ENCODE results near the gene POTEH.
"Not testable (repeated sequence)": the region's sequence is repeated elsewhere in the genome, so short reads cannot be mapped to it uniquely, and the experiment has no call there.

POTEH gene

GRCh38 chr22:15689749-15690125 lies at the start of gene POTEH:
TSS of gene POTEH (plus strand) at chr22:15690026. CDS start at chr22:15690078, 52 bp downstream.
- not testable (repeated sequence) for DNase-seq (ENCODE audit: low read depth)

- DNase-seq (ENCODE audit: low read depth) = not testable (repeated sequence)
These were observed 47.5 kb upstream of the POTEH start for GRCh38 chr22:15642288-15642861.

- not testable (repeated sequence) for DNase-seq (ENCODE audit: low read depth)
These were observed 37.9 kb upstream of the POTEH start for GRCh38 chr22:15651954-15652353.

- DNase-seq (ENCODE audit: low read depth) = not testable (repeated sequence)
These were observed 37.1 kb upstream of the POTEH start for GRCh38 chr22:15652738-15653137.

- not testable (repeated sequence) for DNase-seq (ENCODE audit: low read depth)
These were observed 36.6 kb upstream of the POTEH start for GRCh38 chr22:15653241-15653640.

GRCh38 chr22:15661102-15661501 lies 28.7 kb upstream of the POTEH start:
- not testable (repeated sequence) for DNase-seq (ENCODE audit: low read depth)

- not testable (repeated sequence) for DNase-seq (ENCODE audit: low read depth)
These were observed 25.1 kb upstream of the POTEH start for GRCh38 chr22:15664682-15665081.

GRCh38 chr22:15665478-15665877 lies 24.3 kb upstream of the POTEH start:
- not testable (repeated sequence) for DNase-seq (ENCODE audit: low read depth)

- not testable (repeated sequence) for DNase-seq (ENCODE audit: low read depth)
These were observed 20.4 kb upstream of the POTEH start for GRCh38 chr22:15669430-15669829.

- DNase-seq (ENCODE audit: low read depth) = not testable (repeated sequence)
These were observed 10.1 kb upstream of the POTEH start for GRCh38 chr22:15679702-15680101.

- not testable (repeated sequence) for DNase-seq (ENCODE audit: low read depth)
These were observed 5.7 kb upstream of the POTEH start for GRCh38 chr22:15684115-15684514.

- not testable (repeated sequence) for DNase-seq (ENCODE audit: low read depth)
These were observed 5.1 kb upstream of the POTEH start for GRCh38 chr22:15684695-15685094.

- DNase-seq (ENCODE audit: low read depth) = not testable (repeated sequence)
These were observed 4.2 kb upstream of the POTEH start for GRCh38 chr22:15685641-15686040.

GRCh38 chr22:15687086-15687485 lies 2.7 kb upstream of the POTEH start:
- DNase-seq (ENCODE audit: low read depth) = not testable (repeated sequence)

- not testable (repeated sequence) for DNase-seq (ENCODE audit: low read depth)
These were observed 2.1 kb upstream of the POTEH start for GRCh38 chr22:15687676-15688075.

- DNase-seq (ENCODE audit: low read depth) = not testable (repeated sequence)
These were observed 1.7 kb upstream of the POTEH start for GRCh38 chr22:15688090-15688489.

- DNase-seq (ENCODE audit: low read depth) = not testable (repeated sequence)
These were observed 646 bp upstream of the POTEH start for GRCh38 chr22:15689012-15689748.

GRCh38 chr22:15713600-15713999 lies 23.8 kb downstream of the POTEH start:
- not testable (repeated sequence) for DNase-seq (ENCODE audit: low read depth)

GRCh38 chr22:15714125-15714524 lies 24.3 kb downstream of the POTEH start:
- DNase-seq (ENCODE audit: low read depth) = not testable (repeated sequence)

- not testable (repeated sequence) for DNase-seq (ENCODE audit: low read depth)
These were observed 32.1 kb downstream of the POTEH start for GRCh38 chr22:15721884-15722283.

GRCh38 chr22:15729209-15729917 lies 39.5 kb downstream of the POTEH start:
- not testable (repeated sequence) for DNase-seq (ENCODE audit: low read depth)

- not testable (repeated sequence) for DNase-seq (ENCODE audit: low read depth)
These were observed 41.2 kb downstream of the POTEH start for GRCh38 chr22:15731023-15731422.

- DNase-seq (ENCODE audit: low read depth) = not testable (repeated sequence)
These were observed 44.6 kb downstream of the POTEH start for GRCh38 chr22:15734411-15734810.

Measured in ELR (cell line).